Neural progenitor cell (in vitro differentiated cells): Measurements from ENCODE around the gene CD300A. TPM values are rescaled to one million over a fixed set of nuclear protein-coding genes. Genes with fewer than 3 reads are reported as not detected.

Experiments used
- DNase-seq: peaks from one replicate; pipeline ENCODE4 v3.0.0-alpha.2; 2016; ENCODE audit warnings: low spot score
- H2AFZ ChIP-seq: fragments of 200-600 bp; sonication (generic); replicated peaks from 2 replicates; pipeline ENCODE4 v1.6.1; 2016; ENCODE audit warnings: antibody characterized with exemption
- H3F3A ChIP-seq: fragments of 200-600 bp; sonication (generic); 2 replicates; pipeline ENCODE4 v1.6.1; 2016; ENCODE audit warnings: antibody characterized with exemption, low read depth
- H3K27ac ChIP-seq: fragments of 200-600 bp; sonication (generic); 2 replicates; pipeline ENCODE4 v1.5.1; 2016; ENCODE audit warnings: mild to moderate bottlenecking
- H3K27me3 ChIP-seq: fragments of 200-600 bp; sonication (generic); 2 replicates; pipeline ENCODE4 v1.6.1; 2016; ENCODE audit warnings: mild to moderate bottlenecking, moderate library complexity
- H3K36me3 ChIP-seq: fragments of 200-600 bp; sonication (generic); 2 replicates; pipeline ENCODE4 v1.5.1; 2016
- H3K4me1 ChIP-seq: fragments of 200-600 bp; sonication (generic); 2 replicates; pipeline ENCODE4 v1.6.1; 2016; ENCODE audit warnings: mixed run types
- H3K4me2 ChIP-seq: fragments of 200-600 bp; sonication (generic); 2 replicates; pipeline ENCODE4 v1.6.1; 2016
- H3K4me3 ChIP-seq: fragments of 200-600 bp; sonication (generic); 2 replicates; pipeline ENCODE4 v1.5.1; 2016
- H3K79me2 ChIP-seq: fragments of 200-600 bp; sonication (generic); 2 replicates; pipeline ENCODE4 v1.6.1; 2016; ENCODE audit warnings: low read depth
- H3K9ac ChIP-seq: fragments of 200-600 bp; sonication (generic); 2 replicates; pipeline ENCODE4 v1.6.1; 2016
- H3K9me3 ChIP-seq: fragments of 200-600 bp; sonication (generic); 2 replicates; pipeline ENCODE4 v1.5.1; 2016; ENCODE audit warnings: low read depth
- H4K20me1 ChIP-seq: fragments of 200-600 bp; sonication (generic); 2 replicates; pipeline ENCODE4 v1.6.1; 2016; ENCODE audit warnings: low read depth
- H3K27ac Mint-ChIP-seq: 3 replicates; pipeline ENCODE4 v1.8.0; 2021; ENCODE audit warnings: mixed read lengths
- H3K27me3 Mint-ChIP-seq: 2 replicates; pipeline ENCODE4 v1.8.0; 2022; ENCODE audit warnings: low read depth, mild to moderate bottlenecking, inconsistent platforms, moderate library complexity, mixed read lengths; ENCODE audit not compliant: insufficient read depth
- H3K36me3 Mint-ChIP-seq: 3 replicates; pipeline ENCODE4 v1.8.0; 2021; ENCODE audit warnings: mixed read lengths
- H3K4me1 Mint-ChIP-seq: 3 replicates; pipeline ENCODE4 v1.8.0; 2021; ENCODE audit warnings: mixed read lengths
- H3K4me3 Mint-ChIP-seq: 3 replicates; pipeline ENCODE4 v1.8.0; 2021; ENCODE audit warnings: mild to moderate bottlenecking, moderate library complexity, mixed read lengths
- H3K9me3 Mint-ChIP-seq: 3 replicates; pipeline ENCODE4 v1.8.0; 2020; ENCODE audit warnings: mixed read lengths
- CTCF ChIP-seq: fragments of 200-600 bp; sonication (generic); IDR thresholded peaks from 2 replicates; pipeline ENCODE4 v1.5.1; 2017; ENCODE audit warnings: antibody characterized with exemption, mild to moderate bottlenecking
- EZH2 ChIP-seq: fragments of 200-600 bp; sonication (generic); IDR thresholded peaks from 2 replicates; pipeline ENCODE4 v1.6.1; 2017; ENCODE audit warnings: antibody characterized with exemption, mild to moderate bottlenecking, moderate library complexity
- EZH2phosphoT487 ChIP-seq: fragments of 200-600 bp; sonication (generic); IDR thresholded peaks from 2 replicates; pipeline ENCODE4 v1.6.1; 2017; ENCODE audit warnings: antibody characterized with exemption
- total RNA-seq: library from RNA; depleted of rRNA; stranded (reverse); fragments of >200 nt; gene quantifications from 2 replicates; pipeline ENCODE4 v1.2.3, GENCODE V29; 2015; ENCODE audit warnings: low replicate concordance

The CD300A gene
- total RNA-seq, 1 donor from 2014 or later: not detected

- no peak overlapping the region for H3K27ac ChIP-seq
- H2AFZ ChIP-seq: no peak overlapping the region
- H3K9ac ChIP-seq: no peak overlapping the region
- H3K4me1 Mint-ChIP-seq: no peaks in the 10 kb centered on the region
- H3K27me3 ChIP-seq: no peaks in the 10 kb centered on the region
- no peak overlapping the region for H3K4me3 ChIP-seq
- no peaks in the 10 kb centered on the region for H4K20me1 ChIP-seq
- no peak overlapping the region for H3K4me2 ChIP-seq
- no peaks in the 10 kb centered on the region for H3K36me3 ChIP-seq
- no peaks in the 10 kb centered on the region for H3K36me3 Mint-ChIP-seq
- no peak for DNase-seq
- H3K79me2 ChIP-seq: no peaks in the 10 kb centered on the region
- H3K27ac Mint-ChIP-seq: no peak overlapping the region
- TF ChIP-seq CTCF (no peak), EZH2 (no peak), EZH2phosphoT487 (no peak)
- peaks cover 2% of the 10 kb centered on the region for H3K27me3 Mint-ChIP-seq
- peaks cover 9% of the 10 kb centered on the region for H3K9me3 Mint-ChIP-seq
- no peaks in the 10 kb centered on the region for H3K4me1 ChIP-seq
- no peak overlapping the region for H3K4me3 Mint-ChIP-seq
- peaks cover 5% of the 10 kb centered on the region for H3K9me3 ChIP-seq
- no peaks in the 10 kb centered on the region for H3F3A ChIP-seq
Observed at GRCh38 chr17:74520016-74520434, 53.6 kb downstream of the CD300A start.

- no peak overlapping the region for H3K4me2 ChIP-seq
- H3K4me1 Mint-ChIP-seq: no peaks in the 10 kb centered on the region
- no peak overlapping the region for H3K27ac ChIP-seq
- no peak for DNase-seq
- H3K36me3 Mint-ChIP-seq: no peaks in the 10 kb centered on the region
- H4K20me1 ChIP-seq: no peaks in the 10 kb centered on the region
- H3K36me3 ChIP-seq: no peaks in the 10 kb centered on the region
- H3K9ac ChIP-seq: no peak overlapping the region
- H3K4me1 ChIP-seq: no peaks in the 10 kb centered on the region
- TF ChIP-seq CTCF (no peak), EZH2phosphoT487 (no peak), EZH2 (no peak)
- H3K79me2 ChIP-seq: no peaks in the 10 kb centered on the region
- no peak overlapping the region for H3K4me3 ChIP-seq
- no peak overlapping the region for H2AFZ ChIP-seq
- no peak overlapping the region for H3K27ac Mint-ChIP-seq
- H3K27me3 ChIP-seq: no peaks in the 10 kb centered on the region
- no peak overlapping the region for H3K4me3 Mint-ChIP-seq
- H3K9me3 ChIP-seq: peaks cover 5% of the 10 kb centered on the region
- peaks cover 4% of the 10 kb centered on the region for H3K27me3 Mint-ChIP-seq
- no peaks in the 10 kb centered on the region for H3F3A ChIP-seq
- H3K9me3 Mint-ChIP-seq: peaks cover 4% of the 10 kb centered on the region
Observed at GRCh38 chr17:74520790-74521480, 54.5 kb downstream of the CD300A start.

- H3K27ac Mint-ChIP-seq: no peak overlapping the region
- Histone ChIP-seq H3K4me2 (no peak overlapping the region), H3K27ac (no peak overlapping the region), H3K9me3 (peaks cover 5% of the 10 kb centered on the region), H3K4me3 (no peak overlapping the region), H3K9ac (no peak overlapping the region), H3K79me2 (no peaks in the 10 kb centered on the region), H3K27me3 (no peaks in the 10 kb centered on the region), H2AFZ (no peak overlapping the region), H4K20me1 (no peaks in the 10 kb centered on the region), H3F3A (no peaks in the 10 kb centered on the region), H3K4me1 (no peaks in the 10 kb centered on the region), H3K36me3 (no peaks in the 10 kb centered on the region)
- no peak for TF ChIP-seq EZH2
- no peak for TF ChIP-seq CTCF
- no peak for TF ChIP-seq EZH2phosphoT487
- H3K9me3 Mint-ChIP-seq: peaks cover 4% of the 10 kb centered on the region
- H3K4me1 Mint-ChIP-seq: no peaks in the 10 kb centered on the region
- no peak for DNase-seq
- H3K27me3 Mint-ChIP-seq: peaks cover 5% of the 10 kb centered on the region
- no peak overlapping the region for H3K4me3 Mint-ChIP-seq
- H3K36me3 Mint-ChIP-seq: no peaks in the 10 kb centered on the region
Observed at GRCh38 chr17:74521701-74522201, 55.3 kb downstream of the CD300A start.
